CD4-positive, alpha-beta T cell treated with Interleukin-2 at 100 ng/mL for 4 hours (primary cell): Measurements from ENCODE around the gene LMCD1.

Source experiments
- DNase-seq: peaks from one replicate; pipeline ENCODE4 v3.0.0-alpha.2; 2020; ENCODE audit warnings: low spot score

LMCD1 gene

GRCh38 chr3:8536096-8537056 lies 34.8 kb downstream of the LMCD1 start:
- DNase-seq = no peak

DNA sequence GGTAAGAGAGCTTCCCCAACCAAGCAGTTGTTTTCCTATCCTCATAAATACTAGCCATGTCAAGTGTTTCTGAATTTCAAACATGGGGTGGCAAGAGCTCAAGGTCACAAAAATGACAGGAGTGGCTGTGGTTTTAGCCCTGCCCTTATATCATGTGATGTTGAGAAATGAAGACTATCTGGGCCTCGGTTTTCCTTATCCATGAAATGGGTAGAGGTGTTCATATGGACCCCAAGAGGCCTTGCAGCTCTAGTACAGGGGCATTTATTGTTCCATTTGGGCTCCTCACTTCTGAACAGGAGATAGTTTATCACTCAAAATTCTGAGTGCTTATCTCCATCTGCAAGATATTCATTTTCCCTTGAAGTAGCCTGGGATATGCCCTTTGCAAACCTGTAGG lies 35.8 kb downstream of the LMCD1 start:
- no peak for DNase-seq

- DNase-seq = no peak
Observed at GRCh38 chr3:8538223-8538622, 36.6 kb downstream of the LMCD1 start.

- no peak for DNase-seq
Observed at GRCh38 chr3:8538913-8539312, 37.3 kb downstream of the LMCD1 start.

DNA sequence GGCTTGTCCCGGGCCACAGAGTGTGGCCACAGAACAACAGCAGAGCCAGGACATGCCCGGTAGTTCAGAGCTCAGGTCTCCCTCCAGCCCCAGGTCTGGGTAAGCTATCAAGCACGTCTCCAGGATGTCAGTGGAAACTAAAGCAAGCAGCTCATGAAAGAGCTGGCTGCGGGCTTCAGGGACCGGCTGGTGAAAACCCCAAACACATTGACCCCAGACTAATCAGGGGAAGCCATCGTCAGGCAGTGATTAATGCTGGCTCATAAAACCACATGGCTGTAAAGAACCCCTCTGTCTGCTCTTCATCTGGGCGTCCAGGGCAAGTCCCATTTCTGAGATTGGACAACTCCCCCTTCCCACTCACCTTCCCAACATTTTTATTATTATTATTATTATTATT lies 37.8 kb downstream of the LMCD1 start:
- DNase-seq = no peak

GRCh38 chr3:8540456-8540855 lies 38.8 kb downstream of the LMCD1 start:
- DNase-seq = no peak

DNA sequence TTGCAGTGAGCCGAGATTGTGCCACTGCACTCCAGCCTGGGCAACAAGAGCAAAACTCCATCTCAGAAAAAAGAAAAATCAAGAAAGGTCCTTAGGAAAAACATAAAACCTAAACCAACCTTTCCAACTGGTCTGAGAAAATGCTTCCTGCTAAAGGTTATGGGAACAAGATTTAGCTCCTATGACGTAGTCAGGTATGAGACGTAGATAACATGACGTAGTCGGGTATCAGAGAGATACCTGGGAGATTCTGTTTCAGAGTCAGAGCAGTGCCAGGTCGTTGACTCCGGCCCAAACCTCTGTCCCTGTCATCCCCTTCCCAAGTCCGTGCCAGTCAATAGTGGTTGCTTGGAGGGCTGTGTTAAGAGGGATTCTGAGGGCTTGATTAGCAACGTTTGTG lies 39.9 kb downstream of the LMCD1 start:
- DNase-seq = no peak

GRCh38 chr3:8542190-8543135 lies 40.8 kb downstream of the LMCD1 start:
- DNase-seq = no peak

GRCh38 chr3:8546609-8547008 lies 45.0 kb downstream of the LMCD1 start:
- no peak for DNase-seq

GRCh38 chr3:8548502-8549275 lies 47.1 kb downstream of the LMCD1 start:
- no peak for DNase-seq

DNA sequence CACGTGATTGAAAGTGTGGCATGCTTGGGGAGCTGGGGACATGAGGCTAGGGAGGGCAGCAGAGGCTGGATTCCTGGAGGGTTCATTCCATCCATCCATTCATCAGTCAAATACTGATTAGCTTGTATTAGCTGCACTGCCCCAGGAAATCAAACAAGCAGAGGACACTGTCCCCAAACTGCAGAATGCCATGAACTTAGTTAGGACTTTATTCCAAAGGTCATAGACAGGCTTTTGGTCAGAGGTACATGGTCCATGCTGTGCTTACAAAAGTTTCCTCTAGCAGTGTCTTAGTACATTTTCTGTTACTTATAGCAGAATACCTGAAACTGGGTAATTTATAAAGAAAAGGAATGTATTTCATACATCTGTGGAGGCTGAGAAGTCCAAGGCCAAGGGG lies 47.7 kb downstream of the LMCD1 start:
- no peak for DNase-seq

GRCh38 chr3:8550611-8551010 lies 49.0 kb downstream of the LMCD1 start:
- DNase-seq = no peak

- no peak for DNase-seq
Observed at GRCh38 chr3:8552223-8552762, 50.7 kb downstream of the LMCD1 start.

DNA sequence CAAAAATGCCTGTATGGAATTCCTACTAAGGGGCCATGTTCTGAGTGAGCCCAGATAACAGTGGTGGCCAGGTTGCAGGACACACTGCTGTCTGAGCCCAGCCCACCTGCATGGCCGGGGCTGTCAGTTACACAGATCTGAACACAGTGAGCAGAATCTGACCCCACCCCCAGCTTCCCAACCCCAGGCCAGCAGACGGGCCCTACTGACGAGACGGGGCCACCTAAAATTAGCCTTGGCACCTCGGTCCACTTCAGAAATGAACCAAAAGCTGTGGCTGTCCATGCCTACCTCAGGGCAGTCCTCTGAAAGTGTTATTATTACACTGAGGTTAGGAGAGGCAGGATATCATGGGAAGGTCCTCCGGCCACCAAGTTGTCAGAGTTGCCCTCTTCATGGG lies 51.8 kb downstream of the LMCD1 start:
- DNase-seq = no peak

GRCh38 chr3:8554696-8555095 lies 53.1 kb downstream of the LMCD1 start:
- DNase-seq = no peak

- DNase-seq = no peak
Observed at GRCh38 chr3:8555113-8555661, 53.6 kb downstream of the LMCD1 start.

GRCh38 chr3:8555725-8556472 lies 54.3 kb downstream of the LMCD1 start:
- DNase-seq = no peak

- no peak for DNase-seq
Observed at GRCh38 chr3:8556473-8556869, 54.8 kb downstream of the LMCD1 start.

DNA sequence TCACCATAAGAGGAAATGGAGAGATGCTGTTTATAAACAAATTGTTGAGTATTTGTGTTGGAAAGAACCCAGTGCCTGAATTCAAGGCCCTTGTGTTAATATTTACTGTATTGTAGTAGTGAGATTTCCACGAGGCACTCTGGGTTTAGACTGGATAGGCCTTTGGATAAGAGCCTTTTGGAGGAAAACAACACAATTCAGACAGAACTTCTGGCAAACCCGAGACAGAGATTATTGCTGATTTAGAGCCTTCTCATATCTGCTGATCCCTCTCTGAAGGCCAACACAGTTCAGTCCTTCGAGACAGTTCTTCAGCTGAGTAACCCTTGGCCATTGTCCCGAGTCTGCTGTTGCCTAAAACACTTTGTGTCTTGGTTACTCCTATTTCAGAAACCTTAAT lies 55.7 kb downstream of the LMCD1 start:
- DNase-seq = no peak

DNA sequence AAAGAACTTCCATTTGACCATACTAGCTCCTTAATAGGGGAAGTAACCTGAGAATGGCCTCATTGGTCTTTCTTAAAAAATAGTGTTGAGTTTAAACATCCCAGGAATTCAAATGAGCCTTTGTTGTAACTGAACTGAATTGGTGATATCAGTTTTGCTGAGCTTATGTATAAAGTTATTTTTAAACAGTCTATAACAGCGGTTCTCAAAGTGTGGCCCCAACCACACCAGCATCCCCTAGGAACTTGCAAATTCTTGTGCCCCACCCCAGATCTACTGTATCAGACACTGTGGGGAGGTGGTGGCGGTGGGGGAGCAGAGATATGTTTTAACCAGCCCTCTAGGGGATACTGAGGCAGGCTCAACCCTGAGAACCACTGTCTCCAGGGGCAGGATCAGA lies 57.0 kb downstream of the LMCD1 start:
- no peak for DNase-seq

DNA sequence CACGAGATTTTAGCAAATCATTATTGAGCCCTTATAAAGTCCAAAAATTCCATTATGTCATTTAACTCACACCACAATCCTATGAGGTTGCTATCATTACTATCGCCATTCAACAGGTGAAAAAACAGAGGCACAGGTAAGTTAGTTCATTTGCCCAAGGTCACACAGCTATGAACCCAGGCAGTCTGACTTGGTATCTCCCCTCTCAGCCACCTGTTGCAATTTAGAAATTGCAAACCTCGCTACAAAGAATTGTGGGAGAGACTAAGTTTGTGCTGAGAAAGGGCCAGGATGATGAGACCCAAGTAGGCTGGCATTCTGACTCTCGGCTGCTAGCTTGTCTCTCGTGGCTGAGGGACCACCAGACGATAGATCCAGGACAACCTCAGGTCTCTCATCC lies 57.7 kb downstream of the LMCD1 start:
- no peak for DNase-seq
